CD4-positive, alpha-beta T cell treated with Interleukin-21 for 1 hour (primary cell): ENCODE measurements around the gene ZNF490.
"Not testable (repeated sequence)": the region's sequence is repeated elsewhere in the genome, so short reads cannot be mapped to it uniquely, and the experiment has no call there.

Experiments
- DNase-seq: peaks from one replicate; pipeline ENCODE4 v3.0.0-alpha.2; 2020

The ZNF490 gene

GRCh38 chr19:12621253-12622024, 10.8 kb upstream of the ZNF490 start:
- not testable (repeated sequence) for DNase-seq

GRCh38 chr19:12617646-12618045, 7.0 kb upstream of the ZNF490 start:
- DNase-seq: no peak

- no peak for DNase-seq
Observed at GRCh38 chr19:12611361-12611699, 717 bp upstream of the ZNF490 start.

GRCh38 chr19:12607631-12608030, 3.0 kb downstream of the ZNF490 start:
- DNase-seq: no peak

DNA sequence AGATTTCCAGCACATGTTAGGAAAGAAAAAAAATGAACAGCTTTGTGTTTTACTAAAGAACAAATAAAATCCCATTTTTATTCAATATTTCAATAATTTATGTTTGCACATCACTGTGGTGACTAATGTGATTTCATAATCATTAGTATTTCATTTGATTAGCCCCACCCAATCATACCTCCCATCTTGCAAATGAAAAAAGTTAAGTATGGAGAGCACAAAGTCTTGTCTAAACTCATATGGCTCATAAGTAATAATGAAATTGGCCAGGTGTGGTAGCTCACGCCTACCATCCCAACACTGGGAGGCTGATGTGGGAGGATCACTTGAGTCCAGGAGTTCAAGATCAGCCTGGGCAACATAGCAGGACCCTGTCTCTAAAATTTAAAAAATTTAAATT, 3.8 kb downstream of the ZNF490 start:
- no peak for DNase-seq

GRCh38 chr19:12603714-12604113, 6.9 kb downstream of the ZNF490 start:
- peak; percentile 64 for DNase-seq

DNA sequence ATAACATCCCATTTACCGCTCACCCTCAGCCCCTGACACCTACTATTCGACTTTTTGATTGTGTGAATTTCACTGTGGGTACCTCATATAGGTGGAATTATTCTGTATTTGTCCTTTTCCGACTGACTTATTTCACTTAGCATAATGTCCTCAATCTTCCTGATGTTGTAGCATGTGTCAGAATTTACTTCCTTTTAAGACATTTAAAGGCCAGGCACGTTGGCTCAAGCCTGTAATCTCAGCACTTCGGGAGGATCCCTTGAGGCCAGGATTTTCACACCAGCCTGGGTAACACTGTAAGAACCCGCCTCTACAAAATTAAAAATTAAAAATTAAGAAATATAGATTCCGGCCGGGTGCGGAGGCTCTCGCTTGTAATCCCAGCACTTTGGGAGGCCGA, 13.0 kb downstream of the ZNF490 start:
- DNase-seq: no peak

DNA sequence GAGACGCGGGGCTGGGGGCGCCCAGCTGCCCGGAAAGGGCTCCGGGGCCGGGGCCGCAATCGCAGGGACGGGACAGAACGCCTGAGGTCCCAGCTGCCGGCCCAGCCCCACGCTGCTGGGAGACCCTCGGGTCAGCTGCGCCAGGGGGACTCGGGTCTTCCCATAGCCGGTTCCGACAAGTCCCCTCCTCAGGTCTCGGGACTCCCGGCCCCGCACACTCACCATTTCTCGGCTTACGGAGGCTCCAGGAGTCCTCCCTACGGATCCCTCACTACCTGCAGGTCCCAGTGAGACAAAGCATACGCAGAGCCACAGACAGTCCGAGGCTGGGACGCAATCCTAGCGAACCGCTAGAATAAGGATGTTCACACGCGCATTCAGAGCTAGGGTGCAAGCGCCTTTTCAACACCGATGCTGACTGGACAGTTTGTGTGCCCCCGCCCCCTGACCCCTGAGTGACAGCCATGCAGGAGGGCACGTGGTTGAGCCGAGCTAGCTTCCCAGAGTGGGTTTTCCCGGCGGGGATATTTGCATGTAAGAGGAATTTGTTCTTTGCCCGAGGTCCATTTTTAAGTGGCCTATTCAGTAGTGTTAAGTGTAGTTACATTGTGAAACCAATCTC, 13.6 kb downstream of the ZNF490 start:
- DNase-seq: no peak

DNA sequence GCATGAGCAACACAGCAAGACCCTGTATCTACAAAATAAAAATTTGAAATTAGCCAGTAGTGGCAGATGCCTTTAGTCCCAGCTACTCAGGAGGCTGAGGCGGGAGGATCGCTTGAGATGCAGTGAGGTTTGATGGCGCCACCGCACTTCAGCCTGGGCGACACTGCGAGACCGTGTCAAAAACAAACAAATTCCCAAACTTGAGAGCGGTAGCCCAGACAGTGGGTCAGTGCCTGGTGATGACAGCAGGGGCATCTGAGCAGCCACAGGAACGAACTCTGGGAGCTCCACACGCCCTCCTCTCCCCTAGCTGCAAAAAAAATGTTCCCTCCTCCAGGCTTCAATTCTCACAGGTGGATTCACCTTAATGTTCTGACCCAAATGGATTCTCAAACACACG, 14.1 kb downstream of the ZNF490 start:
- DNase-seq: no peak

- DNase-seq: no peak
Observed at GRCh38 chr19:12581100-12581499, 29.5 kb downstream of the ZNF490 start.

GRCh38 chr19:12580180-12580694, 30.4 kb downstream of the ZNF490 start:
- DNase-seq: no peak

DNA sequence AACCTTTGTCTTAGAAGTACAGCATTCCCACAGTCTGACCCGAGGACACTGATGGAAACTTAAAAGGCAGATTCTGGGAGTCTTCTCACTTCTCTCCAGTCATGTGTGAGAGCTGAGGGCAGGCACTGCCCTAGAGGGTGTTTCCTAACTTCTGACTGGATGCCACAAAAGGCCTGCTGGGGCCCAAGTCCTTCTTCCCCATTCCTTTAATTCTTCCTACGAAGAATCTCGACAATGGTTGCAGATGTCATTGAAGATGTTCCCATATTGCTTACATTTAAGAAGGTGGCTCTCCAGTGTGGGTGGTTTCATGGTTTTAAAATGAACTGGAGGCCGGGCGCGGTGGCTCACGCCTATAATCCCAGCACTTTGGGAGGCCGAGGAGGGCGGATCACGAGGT, 32.0 kb downstream of the ZNF490 start:
- no peak for DNase-seq

DNA sequence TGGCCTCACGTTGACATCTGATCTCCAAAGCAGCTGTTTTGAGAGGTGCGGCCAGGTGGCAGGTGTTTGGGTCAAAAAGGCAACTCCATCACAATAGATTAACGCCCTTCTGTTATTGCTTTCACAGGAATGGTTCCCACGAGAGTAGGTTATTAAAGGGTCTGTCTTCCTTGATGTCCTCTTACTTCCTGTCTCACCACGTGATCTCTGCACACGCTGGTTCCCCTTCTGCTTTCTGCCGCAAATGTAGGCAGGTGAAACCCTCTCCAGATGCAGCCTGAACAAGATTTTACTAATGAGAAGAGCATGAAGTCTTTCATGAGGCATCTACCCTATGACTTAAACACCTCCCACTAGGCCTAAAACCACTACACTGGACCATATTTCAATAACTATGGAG, 36.6 kb downstream of the ZNF490 start:
- DNase-seq: peak; percentile 13

DNA sequence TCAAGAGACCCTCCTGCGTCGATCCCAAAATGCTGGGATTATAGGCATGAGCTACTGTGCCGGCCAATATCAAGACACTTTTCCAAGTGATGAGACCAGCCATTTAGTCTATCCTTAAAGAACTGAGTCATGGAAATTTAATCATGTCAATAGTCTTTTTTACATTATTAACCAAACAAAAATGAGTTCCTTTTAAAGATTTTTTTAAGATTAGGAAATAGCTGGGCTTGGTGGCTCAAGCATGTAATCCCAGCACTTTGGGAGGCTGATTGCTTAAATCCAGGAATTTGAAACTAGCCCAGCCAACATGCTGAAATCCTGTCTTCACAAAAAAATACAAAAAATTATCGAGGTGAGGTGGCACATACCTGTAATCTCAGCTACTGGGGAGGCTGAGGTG, 42.7 kb downstream of the ZNF490 start:
- no peak for DNase-seq

GRCh38 chr19:12566380-12566779, 44.2 kb downstream of the ZNF490 start:
- DNase-seq: not testable (repeated sequence)

GRCh38 chr19:12564016-12564664, 46.5 kb downstream of the ZNF490 start:
- peak; percentile 90 for DNase-seq

DNA sequence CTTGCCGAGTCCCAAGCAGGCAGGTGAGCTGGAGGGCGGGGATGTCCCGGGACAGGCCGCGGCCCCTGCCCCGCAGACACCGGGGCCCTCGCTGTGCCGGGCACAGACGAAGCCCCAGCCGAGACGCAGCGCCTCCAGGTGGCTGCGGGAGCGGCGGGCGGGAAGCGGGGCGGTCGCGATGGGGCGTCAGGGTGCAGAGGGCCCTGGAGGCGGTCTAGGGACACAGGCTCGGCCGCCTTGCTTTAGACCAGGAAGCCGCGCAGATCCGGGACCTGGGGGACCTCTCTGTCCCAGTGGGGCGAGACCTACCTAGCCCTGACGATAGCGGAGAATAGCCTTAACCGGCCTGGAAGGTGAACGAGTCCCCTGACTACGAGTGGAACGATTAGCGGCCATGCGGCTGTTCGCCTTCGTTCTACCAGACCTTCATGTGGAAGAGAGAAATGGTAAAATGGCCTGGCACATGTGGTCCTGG, 55.1 kb downstream of the ZNF490 start:
- DNase-seq: no peak

- DNase-seq: peak; percentile 96
Observed at GRCh38 chr19:12551060-12551832, 59.4 kb downstream of the ZNF490 start, which contains the start of gene ZNF564. Gene ZNF564 (minus strand): TSS chr19:12551482. CDS start chr19:12551332, 150 bp downstream.

GRCh38 chr19:12546903-12547302, 63.7 kb downstream of the ZNF490 start:
- DNase-seq: no peak

GRCh38 chr19:12546068-12546467, 64.5 kb downstream of the ZNF490 start:
- no peak for DNase-seq

- no peak for DNase-seq
Observed at GRCh38 chr19:12545267-12545666, 65.3 kb downstream of the ZNF490 start.

- no peak for DNase-seq
Observed at GRCh38 chr19:12544401-12544876, 66.2 kb downstream of the ZNF490 start.

GRCh38 chr19:12543855-12544254, 66.8 kb downstream of the ZNF490 start:
- no peak for DNase-seq
